Endothelial cell (in vitro differentiated cells): ENCODE measurements around the gene HABP4. TPM values are rescaled to one million over a fixed set of nuclear protein-coding genes. Genes with fewer than 3 reads are reported as not detected.

Source experiments
- DNase-seq: peaks from one replicate; pipeline ENCODE4 v3.0.0; 2021; ENCODE audit warnings: low spot score
- H3K27ac Mint-ChIP-seq: one replicate; pipeline ENCODE4 v1.8.0; 2021; ENCODE audit warnings: mixed read lengths, inconsistent platforms; ENCODE audit not compliant: unreplicated experiment
- H3K27me3 Mint-ChIP-seq: one replicate; pipeline ENCODE4 v1.8.0; 2021; ENCODE audit warnings: mild to moderate bottlenecking, moderate library complexity, mixed read lengths, inconsistent platforms; ENCODE audit not compliant: unreplicated experiment
- H3K36me3 Mint-ChIP-seq: one replicate; pipeline ENCODE4 v1.8.0; 2021; ENCODE audit warnings: mild to moderate bottlenecking, low read depth, mixed read lengths, inconsistent platforms; ENCODE audit not compliant: unreplicated experiment
- H3K4me1 Mint-ChIP-seq: one replicate; pipeline ENCODE4 v1.8.0; 2021; ENCODE audit warnings: mild to moderate bottlenecking, mixed read lengths, inconsistent platforms; ENCODE audit not compliant: unreplicated experiment
- H3K4me3 Mint-ChIP-seq: one replicate; pipeline ENCODE4 v1.8.0; 2021; ENCODE audit warnings: mild to moderate bottlenecking, mixed read lengths, inconsistent platforms; ENCODE audit not compliant: unreplicated experiment
- H3K9me3 Mint-ChIP-seq: one replicate; pipeline ENCODE4 v1.8.0; 2021; ENCODE audit warnings: mixed read lengths, inconsistent platforms; ENCODE audit not compliant: unreplicated experiment
- total RNA-seq: library from RNA; stranded (reverse); fragmentation: NEBNext Ultra II Directional; extraction: Animal tissue kit (Norgen Biotek cat#: 25700); gene quantifications from one replicate; pipeline ENCODE4 v1.2.1, GENCODE V29; 2021; ENCODE audit not compliant: unreplicated experiment
- TF ChIP-seq, protein P1 (sequence below): fragments of 200-600 bp; sonication (generic); IDR thresholded peaks from one replicate; pipeline ENCODE4 v1.5.0; 2021; ENCODE audit warnings: antibody characterized with exemption; ENCODE audit not compliant: unreplicated experiment

The HABP4 gene
- total RNA-seq, 1 donor from 2014 or later, result 7.5 TPM

DNA sequence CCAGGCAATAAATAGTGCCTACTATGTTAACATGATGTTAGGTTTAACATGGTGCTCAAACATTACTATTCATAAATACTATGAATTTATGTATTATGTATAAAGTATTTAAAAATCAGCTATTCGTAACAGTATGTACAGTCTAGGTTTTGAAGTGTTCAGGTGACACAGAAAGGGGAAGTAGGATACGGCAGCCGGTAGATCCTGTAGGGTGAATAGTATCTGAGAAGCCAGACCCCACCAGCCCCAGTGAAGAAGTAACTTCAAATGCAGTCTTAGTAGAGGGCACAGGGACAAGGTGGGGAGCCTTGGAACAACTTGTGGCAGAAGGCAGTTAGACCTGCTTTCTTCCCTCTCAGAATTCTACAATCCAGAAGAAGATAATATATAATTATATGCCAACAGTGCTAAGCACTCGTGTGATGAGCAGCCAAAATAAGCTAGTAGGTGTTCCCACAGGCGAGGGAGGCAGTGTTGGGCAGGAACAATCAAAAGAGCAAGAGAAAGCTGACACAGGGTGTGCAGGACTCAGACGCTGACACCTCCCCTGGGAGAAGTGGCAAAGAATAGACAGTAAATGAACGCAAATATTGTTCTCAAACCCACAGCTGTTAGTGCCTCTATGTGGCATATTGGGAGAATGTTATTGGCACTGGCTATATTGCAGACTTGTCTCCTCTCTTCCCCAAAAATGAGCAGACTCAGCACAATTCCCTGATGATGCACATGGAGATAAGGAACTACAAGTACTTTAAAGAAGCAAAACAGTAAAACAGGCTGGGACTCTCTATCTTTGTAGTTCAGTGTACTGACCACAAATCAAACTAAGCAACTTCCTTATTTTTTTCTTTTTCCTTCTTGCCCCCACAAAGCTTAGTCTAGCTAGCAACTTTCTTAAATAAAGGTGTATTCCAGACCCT is 36.4 kb upstream of the HABP4 start:
- Mint-ChIP-seq H3K4me1 (peaks cover 4% of the 10 kb centered on the region), H3K4me3 (no peak overlapping the region), H3K27ac (no peak overlapping the region), H3K36me3 (no peaks in the 10 kb centered on the region), H3K27me3 (peaks cover 5% of the 10 kb centered on the region), H3K9me3 (no peaks in the 10 kb centered on the region)
- no peak for DNase-seq
- TF ChIP-seq, protein P1, sequence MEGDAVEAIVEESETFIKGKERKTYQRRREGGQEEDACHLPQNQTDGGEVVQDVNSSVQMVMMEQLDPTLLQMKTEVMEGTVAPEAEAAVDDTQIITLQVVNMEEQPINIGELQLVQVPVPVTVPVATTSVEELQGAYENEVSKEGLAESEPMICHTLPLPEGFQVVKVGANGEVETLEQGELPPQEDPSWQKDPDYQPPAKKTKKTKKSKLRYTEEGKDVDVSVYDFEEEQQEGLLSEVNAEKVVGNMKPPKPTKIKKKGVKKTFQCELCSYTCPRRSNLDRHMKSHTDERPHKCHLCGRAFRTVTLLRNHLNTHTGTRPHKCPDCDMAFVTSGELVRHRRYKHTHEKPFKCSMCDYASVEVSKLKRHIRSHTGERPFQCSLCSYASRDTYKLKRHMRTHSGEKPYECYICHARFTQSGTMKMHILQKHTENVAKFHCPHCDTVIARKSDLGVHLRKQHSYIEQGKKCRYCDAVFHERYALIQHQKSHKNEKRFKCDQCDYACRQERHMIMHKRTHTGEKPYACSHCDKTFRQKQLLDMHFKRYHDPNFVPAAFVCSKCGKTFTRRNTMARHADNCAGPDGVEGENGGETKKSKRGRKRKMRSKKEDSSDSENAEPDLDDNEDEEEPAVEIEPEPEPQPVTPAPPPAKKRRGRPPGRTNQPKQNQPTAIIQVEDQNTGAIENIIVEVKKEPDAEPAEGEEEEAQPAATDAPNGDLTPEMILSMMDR, result no peak

DNA sequence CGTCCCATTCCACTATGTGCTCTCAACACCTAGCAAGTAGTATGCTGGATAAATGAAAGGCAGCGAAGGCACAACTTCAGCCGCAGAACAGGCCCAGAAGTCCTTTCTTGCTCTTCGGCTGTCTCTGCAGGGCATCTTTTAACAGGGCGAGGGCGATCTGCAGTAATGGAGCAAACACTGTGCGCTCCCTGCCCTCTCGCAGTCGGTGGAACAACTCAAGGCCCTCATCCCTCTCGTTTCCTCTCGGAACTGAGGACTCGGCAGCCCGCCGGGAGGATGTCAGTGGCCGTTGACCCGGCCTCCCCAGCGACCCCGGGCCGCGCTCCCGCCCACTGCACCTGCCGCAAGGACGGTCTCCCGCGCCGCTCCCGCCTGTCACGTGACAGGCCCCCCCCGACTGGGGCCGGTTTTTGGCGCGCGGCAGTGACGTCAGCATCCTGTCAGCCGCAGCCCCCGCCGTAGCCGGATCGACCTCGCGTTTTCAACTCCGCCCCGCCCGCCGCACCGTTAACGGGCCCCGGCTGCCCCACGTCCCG is 32.9 kb upstream of the HABP4 start:
- H3K27me3 Mint-ChIP-seq, result peaks cover 5% of the 10 kb centered on the region
- H3K4me1 Mint-ChIP-seq, result peaks cover 4% of the 10 kb centered on the region
- TF ChIP-seq, protein P1, result no peak
- no peaks in the 10 kb centered on the region for H3K36me3 Mint-ChIP-seq
- H3K4me3 Mint-ChIP-seq, result peak overlapping the region; percentile 94
- H3K9me3 Mint-ChIP-seq, result no peaks in the 10 kb centered on the region
- peak; percentile 77 for DNase-seq
- H3K27ac Mint-ChIP-seq, result no peak overlapping the region

DNA sequence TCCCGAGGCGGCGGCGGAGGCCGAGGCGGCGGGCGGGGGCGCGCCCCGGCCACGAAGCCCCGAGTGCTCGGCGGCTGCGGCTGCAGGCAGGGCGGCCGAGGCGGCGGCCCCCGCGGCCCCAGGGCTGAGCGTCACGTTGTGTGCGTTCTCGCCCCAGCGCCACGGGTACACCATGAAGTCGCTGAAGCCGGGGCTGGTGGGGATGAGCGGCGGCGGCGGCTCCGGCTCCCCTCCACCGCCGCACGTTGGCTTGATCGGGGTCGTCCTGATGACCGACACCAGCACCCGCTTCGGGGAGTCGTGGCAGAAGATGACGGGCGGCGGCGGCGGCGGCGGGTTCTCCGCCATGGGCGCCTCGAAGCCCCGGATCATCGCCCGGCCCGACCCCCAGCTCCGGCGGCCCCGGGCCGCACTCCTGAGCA is 32.3 kb upstream of the HABP4 start:
- peak overlapping the region; percentile 89 for H3K4me3 Mint-ChIP-seq
- TF ChIP-seq, protein P1, result no peak
- DNase-seq, result peak; percentile 25
- H3K9me3 Mint-ChIP-seq, result no peaks in the 10 kb centered on the region
- H3K27me3 Mint-ChIP-seq, result peaks cover 5% of the 10 kb centered on the region
- peaks cover 4% of the 10 kb centered on the region for H3K4me1 Mint-ChIP-seq
- no peak overlapping the region for H3K27ac Mint-ChIP-seq
- no peaks in the 10 kb centered on the region for H3K36me3 Mint-ChIP-seq

DNA sequence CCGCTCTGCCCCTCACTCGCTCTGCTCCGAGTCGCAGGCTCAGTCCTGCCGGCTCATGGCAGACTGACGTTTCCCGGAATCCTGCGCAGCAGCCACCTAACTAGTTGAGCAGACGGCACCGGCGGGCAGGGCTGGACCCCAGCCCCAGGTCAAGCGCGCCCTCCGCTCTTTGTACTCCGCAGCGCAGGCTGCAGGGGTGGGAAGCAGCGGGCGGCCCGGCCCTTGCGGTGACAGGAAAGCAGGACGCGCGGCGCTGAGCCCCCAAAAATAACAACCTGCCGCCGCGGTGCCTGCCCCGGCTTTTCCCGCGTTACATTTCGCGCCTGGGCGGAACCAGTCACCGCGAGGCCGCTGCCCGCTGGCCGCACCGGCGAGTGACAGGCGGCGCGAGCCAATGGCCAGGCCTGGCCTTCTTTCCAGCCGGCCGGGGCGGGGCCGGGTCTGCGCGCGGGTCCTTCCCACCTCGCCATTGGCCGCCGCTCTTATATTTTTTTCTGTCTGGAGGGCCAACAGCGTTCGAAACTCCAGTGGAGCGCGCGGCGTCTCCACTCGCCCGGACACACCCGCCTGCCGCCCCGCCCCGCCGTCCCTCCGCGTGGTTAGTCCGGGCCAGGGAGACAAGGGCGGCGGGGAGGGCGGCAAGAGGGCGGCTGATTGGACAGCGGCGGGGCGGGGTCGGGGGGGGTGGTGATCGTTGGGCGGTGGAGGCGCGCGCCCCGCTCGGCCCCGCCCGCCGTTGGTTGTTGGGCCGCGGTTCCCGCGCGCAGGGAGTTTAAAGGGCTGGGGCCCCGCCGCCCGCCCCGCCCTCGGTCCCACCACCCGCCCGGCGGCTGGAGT is 31.7 kb upstream of the HABP4 start, which contains the start of gene ZNF367:
ZNF367 (minus strand) TSS at position 288 of the 837 bp plus-strand sequence. CDS start 338 bp downstream, outside the sequence.
- no peaks in the 10 kb centered on the region for H3K9me3 Mint-ChIP-seq
- TF ChIP-seq, protein P1, result no peak
- peak within 1 kb of the TSS; percentile 94 for H3K4me3 Mint-ChIP-seq
- peak; percentile 94 for DNase-seq
- peaks cover 5% of the 10 kb centered on the region for H3K27me3 Mint-ChIP-seq
- H3K4me1 Mint-ChIP-seq, result peaks cover 4% of the 10 kb centered on the region
- peak within 1 kb of the TSS; percentile 61 for H3K27ac Mint-ChIP-seq
- H3K36me3 Mint-ChIP-seq, result no peaks in the 10 kb centered on the region
